IMR-90 (cell line): Measurements from ENCODE around the gene FAM53B. TPM values are rescaled to one million over a fixed set of nuclear protein-coding genes. Genes with fewer than 3 reads are reported as not detected.

Experiments
- ATAC-seq: fragments of 200-7000 bp; cut with Tn5 transposase; 2 replicates; pipeline ENCODE4 v1.9.1; 2020; ENCODE audit warnings: low read depth, mild to moderate bottlenecking, moderate library complexity
- BruUV-seq: library from RNA; stranded (reverse); fragments of 400-500 nt; replicated peaks from 2 replicates; lab custom pipeline; 2021; lab: Mats Ljungman, UMichigan
- CTCF ChIA-PET: fragments of 300-600 bp; formaldehyde crosslinking; extraction: SDS; loops from one replicate; lab custom pipeline; 2021; ENCODE audit warnings: antibody characterized with exemption; lab: Yijun Ruan, JAX
- POLR2A ChIA-PET: fragments of 300-600 bp; sonication (Branson Sonifier 250); formaldehyde crosslinking; loops from one replicate; lab custom pipeline; 2022; ENCODE audit warnings: antibody characterized with exemption; ENCODE audit not compliant: unreplicated experiment; lab: Charles Lee
- DNase-seq: peaks from one replicate; pipeline ENCODE4 v3.0.0; 2013
- H2AFZ ChIP-seq: replicated peaks from 2 replicates; pipeline ENCODE3; 2013; ENCODE audit warnings: low read length, mild to moderate bottlenecking; ENCODE audit not compliant: poor library complexity
- H2AK5ac ChIP-seq: 2 replicates; pipeline ENCODE4 v1.6.1; 2013; ENCODE audit warnings: low read depth, low read length, inconsistent platforms
- H2AK9ac ChIP-seq: replicated peaks from 2 replicates; pipeline ENCODE3; 2013; ENCODE audit warnings: mild to moderate bottlenecking, low read depth, low read length, moderate library complexity; ENCODE audit not compliant: poor library complexity
- H2BK120ac ChIP-seq: 2 replicates; pipeline ENCODE4 v1.6.1; 2013; ENCODE audit warnings: low read depth, low read length, inconsistent platforms
- H2BK15ac ChIP-seq: 3 replicates; pipeline ENCODE4 v1.6.1; 2013; ENCODE audit warnings: low read depth, low read length, inconsistent platforms
- H2BK20ac ChIP-seq: 2 replicates; pipeline ENCODE4 v1.6.1; 2013; ENCODE audit warnings: low read depth, mild to moderate bottlenecking, inconsistent platforms, low read length, moderate library complexity
- H2BK5ac ChIP-seq: 2 replicates; pipeline ENCODE4 v1.6.1; 2013; ENCODE audit warnings: mild to moderate bottlenecking, low read depth, low read length, inconsistent platforms; ENCODE audit not compliant: poor library complexity, severe bottlenecking
- H3K14ac ChIP-seq: replicated peaks from 2 replicates; pipeline ENCODE4 v1.6.1; 2013; ENCODE audit warnings: low read depth, low read length, inconsistent platforms
- H3K18ac ChIP-seq: 2 replicates; pipeline ENCODE4 v1.6.1; 2013; ENCODE audit warnings: low read depth, low read length, control low read depth
- H3K23ac ChIP-seq: 2 replicates; pipeline ENCODE4 v1.6.1; 2013; ENCODE audit warnings: low read depth, low read length, inconsistent platforms
- H3K27ac ChIP-seq: 2 replicates; pipeline ENCODE4 v1.5.1; 2013; ENCODE audit warnings: mild to moderate bottlenecking, control low read depth, low read length; ENCODE audit not compliant: insufficient read depth
- H3K27me3 ChIP-seq: 2 replicates; pipeline ENCODE4 v1.6.1; 2013; ENCODE audit warnings: low read length; ENCODE audit not compliant: control insufficient read depth, insufficient read depth
- H3K36me3 ChIP-seq: 2 replicates; pipeline ENCODE4 v1.6.1; 2013; ENCODE audit warnings: low read length, mixed read lengths; ENCODE audit not compliant: control insufficient read depth, insufficient read depth
- H3K4ac ChIP-seq: 2 replicates; pipeline ENCODE4 v1.6.1; 2013; ENCODE audit warnings: low read depth, low read length, inconsistent platforms
- H3K4me1 ChIP-seq: 2 replicates; pipeline ENCODE4 v1.6.1; 2013; ENCODE audit warnings: low read length, mixed read lengths; ENCODE audit not compliant: control insufficient read depth, insufficient read depth
- H3K4me2 ChIP-seq: 2 replicates; pipeline ENCODE4 v1.6.1; 2013; ENCODE audit warnings: low read depth, mild to moderate bottlenecking, control low read depth, low read length, moderate library complexity
- H3K4me3 ChIP-seq: 2 replicates; pipeline ENCODE4 v1.5.1; 2013; ENCODE audit warnings: low read depth, mild to moderate bottlenecking, control low read depth, low read length, moderate library complexity; ENCODE audit not compliant: insufficient read depth
- H3K56ac ChIP-seq: 2 replicates; pipeline ENCODE4 v1.6.1; 2013; ENCODE audit warnings: low read length, inconsistent platforms; ENCODE audit not compliant: insufficient read depth; ENCODE audit errors: extremely low read depth
- H3K79me1 ChIP-seq, 2 experiments: 2 replicates each; pipeline ENCODE4 v1.6.1; 2013; ENCODE audit warnings: low read length in 2 of 2, inconsistent platforms in 1 of 2, low read depth in 1 of 2
- H3K9ac ChIP-seq: 2 replicates; pipeline ENCODE4 v1.6.1; 2013; ENCODE audit warnings: low read depth, low read length, control low read depth
- H3K9me1 ChIP-seq: 2 replicates; pipeline ENCODE4 v1.6.1; 2013; ENCODE audit warnings: low read length, inconsistent platforms; ENCODE audit not compliant: insufficient read depth
- H3K9me3 ChIP-seq: 2 replicates; pipeline ENCODE4 v1.6.1; 2013; ENCODE audit warnings: low read length; ENCODE audit not compliant: control insufficient read depth, insufficient read depth
- H4K20me1 ChIP-seq: 2 replicates; pipeline ENCODE4 v1.6.1; 2013; ENCODE audit warnings: low read length, inconsistent platforms; ENCODE audit not compliant: insufficient read depth
- H4K5ac ChIP-seq: 2 replicates; pipeline ENCODE4 v1.6.1; 2013; ENCODE audit warnings: mild to moderate bottlenecking, low read depth, low read length, control low read depth
- H4K8ac ChIP-seq, 2 experiments: 2 replicates each; pipeline ENCODE4 v1.6.1; 2013; ENCODE audit warnings: low read depth in 2 of 2, low read length in 2 of 2, control low read depth in 1 of 2, inconsistent platforms in 1 of 2
- H4K91ac ChIP-seq: 2 replicates; pipeline ENCODE4 v1.6.1; 2013; ENCODE audit warnings: low read depth, low read length, inconsistent platforms; ENCODE audit not compliant: insufficient read depth
- BHLHE40 ChIP-seq: fragments of 150-350 bp; IDR thresholded peaks from 2 replicates; pipeline ENCODE4 v1.6.1; 2016; ENCODE audit warnings: mild to moderate bottlenecking, low read depth, low read length
- CEBPB ChIP-seq: IDR thresholded peaks from 2 replicates; pipeline ENCODE4 v1.6.1; 2012; ENCODE audit warnings: low read depth, low read length, improper control_type of control experiment
- CTCF ChIP-seq: conservative IDR thresholded peaks from 2 replicates; pipeline ENCODE4 v1.5.1; 2012; ENCODE audit warnings: mild to moderate bottlenecking, low read depth, low read length, improper control_type of control experiment
- ELK1 ChIP-seq: fragments of 150-350 bp; IDR thresholded peaks from 2 replicates; pipeline ENCODE4 v1.6.1; 2016; ENCODE audit warnings: low read depth, mild to moderate bottlenecking, low read length, moderate library complexity, borderline replicate concordance
- FOS ChIP-seq: fragments of 150-350 bp; IDR thresholded peaks from 2 replicates; pipeline ENCODE4 v1.6.1; 2016; ENCODE audit warnings: low read depth, low read length
- MAFK ChIP-seq: IDR thresholded peaks from 2 replicates; pipeline ENCODE4 v1.6.1; 2012; ENCODE audit warnings: low read depth, low read length, improper control_type of control experiment
- MAZ ChIP-seq: IDR thresholded peaks from 2 replicates; pipeline ENCODE4 v1.6.1; 2012; ENCODE audit warnings: low read depth, mild to moderate bottlenecking, low read length, improper control_type of control experiment, moderate library complexity, borderline replicate concordance
- MXI1 ChIP-seq: IDR thresholded peaks from 2 replicates; pipeline ENCODE4 v1.6.1; 2012; ENCODE audit warnings: low read depth, mild to moderate bottlenecking, low read length, moderate library complexity, borderline replicate concordance
- NFE2L2 ChIP-seq: fragments of 150-350 bp; IDR thresholded peaks from 2 replicates; pipeline ENCODE4 v1.6.1; 2016; ENCODE audit warnings: low read depth, mild to moderate bottlenecking, low read length
- POLR2A ChIP-seq: IDR thresholded peaks from 2 replicates; pipeline ENCODE4 v1.6.1; 2012; ENCODE audit warnings: mild to moderate bottlenecking, low read depth, low read length
- RAD21 ChIP-seq: IDR thresholded peaks from 2 replicates; pipeline ENCODE4 v1.6.1; 2012; ENCODE audit warnings: low read length, improper control_type of control experiment
- RCOR1 ChIP-seq: IDR thresholded peaks from 2 replicates; pipeline ENCODE4 v1.6.1; 2012; ENCODE audit warnings: mild to moderate bottlenecking, low read length, improper control_type of control experiment; ENCODE audit not compliant: insufficient replicate concordance
- RFX5 ChIP-seq: IDR thresholded peaks from 2 replicates; pipeline ENCODE4 v1.8.0; 2012; ENCODE audit warnings: low read depth, mild to moderate bottlenecking, low read length, moderate library complexity
- SMC3 ChIP-seq: fragments of 150-350 bp; IDR thresholded peaks from 2 replicates; pipeline ENCODE4 v1.6.1; 2016; ENCODE audit warnings: low read depth, mild to moderate bottlenecking, antibody characterized with exemption, low read length, moderate library complexity
- USF2 ChIP-seq: fragments of 150-350 bp; IDR thresholded peaks from 2 replicates; pipeline ENCODE4 v1.6.1; 2017; ENCODE audit warnings: mild to moderate bottlenecking, antibody characterized with exemption, low read length, low read depth
- WGBS, 2 experiments: methylation state at CpG; one replicate each; pipeline versions ENCODE4 v1.1.5 to v1.1.7; 2013; ENCODE audit warnings: missing lambda C conversion rate in 2 of 2; ENCODE audit not compliant: insufficient read length in 1 of 2; ENCODE audit errors: extremely low coverage in 2 of 2; 5-methylcytosine and 5-hydroxymethylcytosine counted together
- dilution Hi-C: fragments of 300-500 bp; cut with HindIII; formaldehyde crosslinking; loops from one replicate; pipeline ENCODE4 v1.14.3; 2018; ENCODE audit warnings: low sequenced_read_pairs; ENCODE audit not compliant: unreplicated experiment
- in situ Hi-C: fragments of 300-500 bp; cut with MboI; formaldehyde crosslinking; loops from 3 replicates; pipeline ENCODE4 v1.14.3; 2019; ENCODE audit warnings: low sequenced_read_pairs, inconsistent platforms, mixed read lengths
- intact Hi-C: fragments of 100-400 bp; cut with micrococcal nuclease; formaldehyde crosslinking; loops from 2 replicates; pipeline ENCODE4 v1.10.0; 2022
- polyA plus RNA-seq, 3 experiments: library from polyadenylated mRNA; depleted of rRNA; stranded (reverse); fragments of >200 nt; gene quantifications; 2 replicates each; pipeline ENCODE4 v1.2.3, GENCODE V29; 2012; ENCODE audit warnings: low replicate concordance in 1 of 3
- total RNA-seq: library from RNA; depleted of rRNA; stranded (reverse); fragments of >200 nt; gene quantifications from 2 replicates; pipeline ENCODE4 v1.2.3, GENCODE V29; 2012

Gene FAM53B
- total and polyA plus RNA-seq, 2 of the 4 experiments (the other 2 are of a cell fraction): 3.8 to 5.7 TPM

- H3K27me3 ChIP-seq: no peaks in the 10 kb centered on the region
- no peak overlapping the region for H3K4ac ChIP-seq
- in situ Hi-C loops: no loop called here
- intact Hi-C loops: no loop called here
- no peak overlapping the region for H2BK15ac ChIP-seq
- dilution Hi-C loops: no loop called here
- TF ChIP-seq POLR2A (no peak), MAFK (no peak), CEBPB (no peak), MAZ (no peak), RCOR1 (no peak), BHLHE40 (no peak), RFX5 (no peak), CTCF (no peak), ELK1 (no peak), NFE2L2 (no peak), MXI1 (no peak), FOS (no peak), RAD21 (no peak), USF2 (no peak), SMC3 (no peak)
- H2AK5ac ChIP-seq: no peak overlapping the region
- no peak for DNase-seq
- no peak overlapping the region for H2BK120ac ChIP-seq
- no peak overlapping the region for H3K4me3 ChIP-seq
- H2AK9ac ChIP-seq: no peak overlapping the region
- no peaks in the 10 kb centered on the region for H3K9me3 ChIP-seq
- WGBS, 2 experiments: no CpG with 5 or more reads among the region's 4 CpGs
- H2BK5ac ChIP-seq: no peak overlapping the region
- no peak overlapping the region for H4K91ac ChIP-seq
- H3K18ac ChIP-seq: no peak overlapping the region
- no peaks in the 10 kb centered on the region; the same call in 1 of the 2 replicates for H4K20me1 ChIP-seq
- CTCF ChIA-PET: no interaction called here
- H3K27ac ChIP-seq: no peak overlapping the region
- no peak overlapping the region for H3K9ac ChIP-seq
- ATAC-seq: no peak
- H3K56ac ChIP-seq: no peak overlapping the region
- peaks cover 33% of the 10 kb centered on the region for H3K9me1 ChIP-seq
- no peak overlapping the region for H3K14ac ChIP-seq
- H4K8ac ChIP-seq: no peak overlapping the region
- H3K4me1 ChIP-seq: peaks cover 32% of the 10 kb centered on the region
- no peak overlapping the region for H2BK20ac ChIP-seq
- no peak overlapping the region for H4K5ac ChIP-seq
- H3K79me1 ChIP-seq: peaks cover 11 to 39% of the 10 kb centered on the region in 2 experiments; a peak in 3 of 4 replicates
- BruUV-seq: no TSS peak
- no peak overlapping the region for H3K4me2 ChIP-seq
- no peak overlapping the region for H3K23ac ChIP-seq
- H3K36me3 ChIP-seq: no peaks in the 10 kb centered on the region
- no peak overlapping the region for H2AFZ ChIP-seq
- POLR2A ChIA-PET: no interaction called here
Observed at GRCh38 chr10:124644236-124644635, 99.9 kb downstream of the FAM53B start.
